ENCODE data around the gene KCNG3.

DNA sequence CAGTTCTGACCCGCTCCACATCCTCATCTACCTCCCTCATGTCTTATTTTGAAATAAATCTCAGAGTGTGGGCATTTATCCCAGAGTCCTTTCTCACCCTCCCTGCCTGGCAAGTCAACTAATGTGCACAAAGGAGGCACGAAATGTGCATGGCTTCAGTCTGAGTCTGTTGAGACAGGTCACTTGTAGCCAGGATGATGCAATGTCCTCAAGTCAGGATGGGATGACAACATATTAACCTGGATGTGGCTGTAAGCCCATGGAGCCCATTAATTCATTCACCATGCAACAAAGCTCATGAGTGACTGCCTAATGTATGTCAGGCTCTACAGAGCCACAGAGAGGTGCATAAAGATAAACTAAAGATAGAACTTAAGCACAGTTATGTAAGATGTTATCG lies 34.5 kb downstream of the KCNG3 start:
- TF ChIP-seq, protein P1, sequence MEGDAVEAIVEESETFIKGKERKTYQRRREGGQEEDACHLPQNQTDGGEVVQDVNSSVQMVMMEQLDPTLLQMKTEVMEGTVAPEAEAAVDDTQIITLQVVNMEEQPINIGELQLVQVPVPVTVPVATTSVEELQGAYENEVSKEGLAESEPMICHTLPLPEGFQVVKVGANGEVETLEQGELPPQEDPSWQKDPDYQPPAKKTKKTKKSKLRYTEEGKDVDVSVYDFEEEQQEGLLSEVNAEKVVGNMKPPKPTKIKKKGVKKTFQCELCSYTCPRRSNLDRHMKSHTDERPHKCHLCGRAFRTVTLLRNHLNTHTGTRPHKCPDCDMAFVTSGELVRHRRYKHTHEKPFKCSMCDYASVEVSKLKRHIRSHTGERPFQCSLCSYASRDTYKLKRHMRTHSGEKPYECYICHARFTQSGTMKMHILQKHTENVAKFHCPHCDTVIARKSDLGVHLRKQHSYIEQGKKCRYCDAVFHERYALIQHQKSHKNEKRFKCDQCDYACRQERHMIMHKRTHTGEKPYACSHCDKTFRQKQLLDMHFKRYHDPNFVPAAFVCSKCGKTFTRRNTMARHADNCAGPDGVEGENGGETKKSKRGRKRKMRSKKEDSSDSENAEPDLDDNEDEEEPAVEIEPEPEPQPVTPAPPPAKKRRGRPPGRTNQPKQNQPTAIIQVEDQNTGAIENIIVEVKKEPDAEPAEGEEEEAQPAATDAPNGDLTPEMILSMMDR (IDR thresholded peaks at IDR 0.05): no peak
- no peak for TF ChIP-seq EP300 (IDR thresholded peaks at IDR 0.05)
- no peak for TF ChIP-seq POLR2AphosphoS5 (IDR thresholded peaks at IDR 0.05)

All from gastroesophageal sphincter (tissue), 3 donors.